EH (cell line): ENCODE results near the gene PHACTR3.

Experiments used
- DNase-seq: peaks from one replicate; pipeline ENCODE4 v3.0.0-alpha.2; 2015; ENCODE audit warnings: low read depth

The PHACTR3 gene

DNA sequence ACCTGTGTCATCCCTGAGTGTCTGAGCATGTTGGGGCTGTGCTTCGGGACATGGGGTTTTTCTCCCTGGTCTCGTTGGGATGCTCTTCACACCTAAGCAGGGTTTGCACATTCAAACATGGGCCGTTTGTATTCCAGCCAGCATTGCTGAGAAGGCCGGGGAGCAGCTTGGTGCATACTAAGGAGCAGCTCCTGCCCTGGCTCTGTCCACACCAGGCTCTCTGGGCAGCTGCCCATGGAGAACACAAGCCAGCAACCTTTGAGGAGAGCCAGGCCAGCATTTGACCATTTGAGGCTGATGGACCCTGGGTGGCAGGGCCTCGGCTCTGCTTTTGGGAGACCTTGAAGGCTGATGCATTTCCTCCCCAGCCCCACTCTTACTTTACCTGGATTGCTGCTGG is 92.1 kb downstream of the PHACTR3 start:
- no peak for DNase-seq

DNA sequence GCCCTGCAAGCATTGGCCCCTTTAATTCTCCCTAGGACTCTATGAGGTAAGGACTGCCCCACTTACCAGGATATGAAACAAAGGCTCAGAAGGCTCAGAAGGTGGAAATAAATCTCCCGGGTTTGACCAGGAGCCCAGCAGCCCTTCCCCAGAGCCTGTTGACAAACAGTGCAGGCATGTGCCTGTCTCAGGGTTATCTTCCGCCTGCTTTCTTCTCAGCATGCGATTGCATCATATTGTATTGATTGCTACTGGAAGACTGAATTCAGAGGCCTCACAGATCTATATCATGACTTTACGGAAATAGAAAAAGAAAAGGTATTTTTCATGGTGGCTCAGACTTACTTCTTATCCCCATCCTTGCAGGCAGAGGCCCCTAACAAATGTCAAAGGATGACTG is 92.7 kb downstream of the PHACTR3 start:
- no peak for DNase-seq

DNA sequence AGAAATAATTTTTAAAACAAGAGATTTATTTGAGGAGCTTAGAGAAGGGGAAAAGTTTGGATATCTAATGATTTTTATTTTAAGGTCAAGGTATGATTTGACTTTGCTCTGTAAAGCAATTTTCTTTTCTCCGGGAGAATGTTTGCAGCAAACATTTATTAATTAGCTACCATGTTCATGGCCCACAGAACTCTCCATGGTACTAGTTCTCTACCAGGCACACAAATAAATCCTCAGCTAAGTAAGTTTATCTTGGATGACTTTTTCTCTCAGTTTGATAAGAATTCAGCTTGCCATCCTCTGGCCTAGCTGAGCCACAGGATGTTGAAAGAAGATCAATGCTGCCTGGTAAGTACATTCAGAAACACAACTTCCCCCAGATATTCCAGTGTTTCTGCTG is 94.3 kb downstream of the PHACTR3 start:
- DNase-seq = no peak

DNA sequence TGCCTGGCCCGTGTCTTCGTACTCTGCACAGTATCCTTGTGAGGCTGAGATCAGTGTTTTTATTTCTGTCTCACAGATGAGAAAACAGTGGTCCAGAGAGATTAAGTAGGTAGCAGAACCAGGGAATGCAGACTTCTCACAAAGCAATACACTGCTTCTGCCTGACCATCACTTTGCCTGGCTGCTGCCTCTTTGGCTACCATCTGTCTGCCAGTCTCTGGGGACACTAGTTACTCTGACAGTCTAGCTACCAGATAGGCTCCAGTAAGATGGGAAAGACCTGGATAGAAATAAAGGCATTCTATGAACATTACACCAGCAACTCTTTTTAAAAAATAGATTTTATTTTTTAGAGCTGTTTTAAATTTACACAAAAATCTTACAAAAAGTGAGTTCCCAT is 96.9 kb downstream of the PHACTR3 start:
- no peak for DNase-seq

DNA sequence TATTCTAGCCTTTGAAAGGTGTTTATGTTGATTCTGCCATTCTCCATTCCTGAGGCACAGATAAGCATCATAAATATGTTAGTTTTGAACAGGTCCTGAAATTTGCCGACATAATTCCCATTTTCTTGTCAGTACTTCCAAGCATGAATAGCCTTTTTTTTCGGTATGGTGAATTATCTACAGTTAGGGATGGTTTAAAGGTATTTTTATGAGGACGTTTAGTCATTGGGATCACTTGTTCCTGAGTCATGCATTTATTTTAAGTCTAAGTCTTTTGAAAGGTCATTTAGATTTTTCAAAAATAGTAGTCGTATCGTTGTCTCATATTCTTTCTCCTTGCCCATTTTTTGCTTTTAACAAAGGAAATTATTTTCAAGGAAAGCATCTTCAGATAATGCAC is 98.7 kb downstream of the PHACTR3 start:
- DNase-seq = peak; percentile 5

DNA sequence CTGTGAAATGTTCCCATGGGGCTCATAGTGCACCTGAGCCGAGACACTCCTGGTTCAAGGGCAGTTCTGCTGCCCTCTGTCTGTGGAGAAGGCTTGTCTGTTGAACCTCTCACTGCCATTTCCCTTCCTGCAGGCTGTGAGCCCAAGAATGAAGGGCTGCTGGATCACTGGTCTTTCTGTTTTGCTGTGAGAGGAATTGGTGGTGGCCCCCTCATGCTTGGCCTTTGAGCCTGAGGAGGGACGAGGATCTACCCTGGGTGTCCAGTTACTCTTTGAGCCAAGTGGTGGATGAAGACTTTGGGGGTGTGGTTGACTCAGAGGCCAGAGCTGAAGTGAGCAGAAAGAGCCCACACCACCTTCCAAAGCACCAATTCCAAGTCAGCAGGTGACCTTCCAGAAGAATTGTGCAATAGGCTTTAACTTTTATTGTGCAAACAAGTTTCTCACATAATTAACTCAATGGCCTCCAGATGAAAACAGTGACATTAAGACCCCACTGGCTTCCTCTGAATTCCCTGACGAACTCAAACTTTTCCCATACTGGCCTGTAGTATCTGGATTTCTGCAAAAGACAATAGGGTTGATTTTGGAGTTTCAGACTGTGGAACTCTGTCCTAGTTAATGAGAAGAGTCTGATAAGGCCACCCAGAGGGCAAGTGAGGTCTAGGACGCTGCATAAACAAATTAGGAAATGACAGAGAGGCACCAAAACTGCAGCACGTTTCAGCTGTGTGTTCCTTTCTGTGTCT is 101.5 kb downstream of the PHACTR3 start:
- no peak for DNase-seq

DNA sequence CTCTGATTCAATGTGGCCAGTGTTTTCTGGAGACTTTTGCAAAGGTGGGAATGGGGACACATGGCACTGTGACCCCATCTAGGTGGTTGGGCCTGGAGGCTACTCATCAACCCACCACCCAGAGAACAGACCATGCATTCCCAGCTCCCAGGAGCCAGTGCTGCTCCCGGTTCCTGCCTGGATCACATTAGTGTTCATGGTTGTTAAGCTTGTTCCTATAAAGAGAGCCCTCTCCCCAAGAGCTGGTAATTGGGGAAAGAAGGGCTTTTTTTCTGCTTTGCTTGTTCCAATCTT is 102.0 kb downstream of the PHACTR3 start:
- DNase-seq = no peak

DNA sequence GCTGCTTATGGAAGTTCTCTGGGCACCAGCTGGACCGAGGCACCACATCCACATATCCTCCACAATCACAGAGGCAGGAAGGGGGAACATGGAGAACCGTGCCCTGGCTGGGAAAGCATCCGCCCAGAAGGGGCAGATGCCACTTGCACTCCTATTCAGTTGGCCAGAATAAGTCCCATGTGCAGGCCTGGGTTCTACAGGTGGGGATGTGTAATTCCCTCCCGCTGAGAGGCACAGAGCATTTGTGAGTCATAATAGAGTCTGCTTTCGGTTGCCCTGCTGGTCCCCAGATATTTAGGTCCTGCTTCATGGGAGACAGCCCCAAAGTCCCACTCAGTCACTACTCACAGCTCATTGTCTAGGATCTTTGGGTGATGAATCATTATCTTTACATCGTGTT is 104.0 kb downstream of the PHACTR3 start:
- DNase-seq = no peak

DNA sequence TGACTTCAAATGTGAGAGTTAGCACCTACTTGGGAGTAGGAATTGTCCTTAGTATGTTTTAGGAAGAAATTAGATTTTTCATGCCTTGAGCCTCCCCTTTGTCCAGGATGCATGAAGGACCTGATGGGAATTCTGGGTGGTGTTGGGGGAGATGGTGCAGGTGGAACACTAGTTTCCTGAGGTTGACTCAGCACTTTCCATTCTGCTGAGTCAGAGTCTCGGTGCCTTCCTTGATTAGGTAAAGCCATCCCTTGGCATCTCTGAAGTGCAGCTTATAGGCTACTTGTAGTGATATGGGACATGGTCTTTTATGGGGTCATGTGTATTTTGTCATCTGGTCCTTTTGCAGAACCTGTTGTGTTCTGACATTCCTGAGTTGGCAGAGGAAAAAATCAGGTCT is 105.3 kb downstream of the PHACTR3 start:
- DNase-seq = no peak

DNA sequence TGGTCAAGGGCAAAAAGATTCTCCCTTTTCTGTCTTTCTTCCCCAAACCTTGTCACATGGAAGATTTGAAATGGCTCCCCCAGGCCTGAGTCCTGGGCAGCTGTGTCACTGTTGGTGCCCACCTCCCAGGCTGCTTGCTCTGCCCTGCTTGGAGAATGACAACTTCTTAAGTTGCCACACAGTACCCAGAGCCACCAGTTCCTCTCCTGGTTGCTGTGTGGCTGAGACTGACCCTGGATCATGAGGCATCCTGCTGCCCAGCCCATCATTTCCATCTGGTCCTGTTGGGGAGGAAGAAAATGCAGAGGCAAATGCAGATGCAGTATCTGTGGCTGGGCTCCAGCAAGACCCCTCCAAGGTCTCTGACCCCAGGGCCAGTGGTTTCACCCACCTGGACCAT is 113.7 kb downstream of the PHACTR3 start:
- DNase-seq = no peak

DNA sequence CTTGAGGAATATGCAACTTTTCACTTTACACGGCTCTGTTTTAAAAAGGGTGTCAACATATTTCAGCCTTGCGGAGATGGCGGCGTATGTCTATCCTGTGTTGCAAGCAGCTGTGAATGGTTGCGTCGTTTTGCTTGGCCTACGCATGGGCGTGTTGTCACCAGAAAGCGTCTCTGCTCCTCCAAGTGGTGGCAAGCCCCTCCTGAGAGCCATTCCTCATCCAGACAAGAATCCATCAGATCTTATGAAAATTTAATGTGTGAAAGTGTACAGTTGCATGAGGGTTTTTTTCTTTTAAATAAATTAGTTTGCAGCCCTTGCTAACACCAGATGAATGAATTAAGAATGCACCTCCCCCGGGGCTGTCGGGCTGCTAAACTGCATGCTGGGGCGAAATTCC is 114.4 kb downstream of the PHACTR3 start:
- no peak for DNase-seq

DNA sequence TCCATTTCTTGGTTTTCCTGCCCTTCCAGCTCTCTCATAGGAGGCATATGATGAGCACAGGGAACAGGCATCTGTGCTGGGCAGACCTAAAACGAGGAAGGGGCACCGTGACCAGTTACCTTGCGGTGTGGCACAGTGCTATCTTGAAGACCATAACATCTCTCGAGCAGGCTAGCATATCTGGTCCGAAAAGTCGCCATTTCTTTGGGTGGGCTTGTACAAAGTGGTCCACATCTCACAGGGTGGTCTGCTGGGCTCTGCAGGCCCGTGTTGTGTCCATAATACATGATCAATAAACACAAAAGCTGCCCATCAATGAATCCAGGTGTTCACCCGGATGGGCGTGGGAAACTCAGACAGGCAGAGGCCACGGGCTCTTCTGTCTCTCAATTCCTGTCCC is 115.7 kb downstream of the PHACTR3 start:
- no peak for DNase-seq

DNA sequence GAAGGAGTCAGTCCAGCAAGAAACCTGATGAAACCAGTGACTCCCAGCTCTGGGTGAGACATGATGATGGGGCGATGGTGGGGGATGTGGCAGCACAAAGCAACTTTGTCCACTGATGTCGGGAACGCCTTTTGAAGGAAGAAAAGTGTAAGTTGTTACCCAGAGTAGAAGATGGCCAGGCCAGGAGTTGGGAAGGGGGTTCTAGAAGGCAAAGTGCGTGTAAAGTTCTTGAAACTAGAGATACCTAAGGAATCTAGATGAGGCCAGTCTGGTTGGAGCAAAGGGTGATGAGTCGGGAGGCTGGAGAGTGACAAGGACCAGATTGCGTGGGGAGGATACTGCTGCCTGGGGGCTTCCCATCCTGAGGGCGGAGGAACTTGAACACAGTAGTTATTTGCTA is 117.0 kb downstream of the PHACTR3 start:
- DNase-seq = no peak

DNA sequence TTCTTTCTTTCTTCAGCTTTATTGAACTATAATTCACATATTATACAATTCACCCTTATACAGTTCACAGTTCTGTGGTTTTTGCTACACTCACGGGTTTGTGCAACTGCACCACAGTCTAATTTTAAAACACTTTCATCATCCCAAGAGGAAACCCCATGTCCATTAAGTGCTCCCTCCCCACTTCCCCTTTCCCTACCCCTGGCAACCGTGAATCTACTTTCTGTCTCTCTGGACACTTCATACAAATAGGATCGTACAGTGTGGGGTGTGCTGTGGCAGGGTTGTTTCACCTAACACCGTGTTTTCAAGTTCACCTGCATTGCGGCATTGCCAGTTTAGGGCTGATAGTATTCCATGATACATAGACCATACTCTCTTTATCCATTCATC is 118.8 kb downstream of the PHACTR3 start:
- no peak for DNase-seq

DNA sequence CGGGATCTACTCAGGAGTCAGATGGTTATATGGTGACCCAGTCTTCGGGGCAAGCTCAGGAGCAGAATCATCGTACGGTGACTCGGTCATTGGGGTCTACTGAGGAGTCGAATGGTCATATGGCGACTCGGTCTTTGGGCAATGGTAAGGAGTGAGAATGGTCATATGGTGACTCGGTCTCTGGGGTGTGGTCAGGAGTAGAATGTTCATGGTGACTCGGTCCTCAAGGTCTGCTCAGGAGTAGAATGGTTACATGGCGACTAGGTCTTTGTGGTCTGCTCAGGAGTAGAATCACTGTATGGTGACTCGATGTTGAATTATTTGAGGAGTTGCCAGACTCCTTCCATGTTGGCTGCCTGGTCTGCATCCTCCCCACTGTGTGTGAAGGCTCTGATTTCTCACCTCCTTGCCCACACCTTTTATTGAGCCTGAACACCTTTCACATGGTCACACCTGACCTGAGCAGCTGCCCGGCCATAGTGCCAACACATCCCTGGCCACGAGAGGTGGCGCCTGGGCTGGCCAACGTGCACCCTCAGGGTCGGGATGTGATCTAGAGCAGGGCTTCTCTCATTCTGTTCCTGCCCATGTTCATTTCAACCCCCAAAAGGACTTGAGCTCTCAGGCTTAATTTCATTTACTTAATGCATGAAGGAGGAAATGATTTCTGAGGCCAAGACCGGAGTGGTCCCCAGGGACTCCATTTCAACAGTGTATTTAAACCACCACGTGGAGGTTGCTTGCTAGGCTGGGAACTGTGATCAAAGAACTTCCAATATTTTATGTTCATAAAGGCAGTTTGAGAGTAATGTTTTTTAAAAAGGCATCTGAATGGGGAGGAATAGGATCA is 119.5 kb downstream of the PHACTR3 start:
- no peak for DNase-seq

DNA sequence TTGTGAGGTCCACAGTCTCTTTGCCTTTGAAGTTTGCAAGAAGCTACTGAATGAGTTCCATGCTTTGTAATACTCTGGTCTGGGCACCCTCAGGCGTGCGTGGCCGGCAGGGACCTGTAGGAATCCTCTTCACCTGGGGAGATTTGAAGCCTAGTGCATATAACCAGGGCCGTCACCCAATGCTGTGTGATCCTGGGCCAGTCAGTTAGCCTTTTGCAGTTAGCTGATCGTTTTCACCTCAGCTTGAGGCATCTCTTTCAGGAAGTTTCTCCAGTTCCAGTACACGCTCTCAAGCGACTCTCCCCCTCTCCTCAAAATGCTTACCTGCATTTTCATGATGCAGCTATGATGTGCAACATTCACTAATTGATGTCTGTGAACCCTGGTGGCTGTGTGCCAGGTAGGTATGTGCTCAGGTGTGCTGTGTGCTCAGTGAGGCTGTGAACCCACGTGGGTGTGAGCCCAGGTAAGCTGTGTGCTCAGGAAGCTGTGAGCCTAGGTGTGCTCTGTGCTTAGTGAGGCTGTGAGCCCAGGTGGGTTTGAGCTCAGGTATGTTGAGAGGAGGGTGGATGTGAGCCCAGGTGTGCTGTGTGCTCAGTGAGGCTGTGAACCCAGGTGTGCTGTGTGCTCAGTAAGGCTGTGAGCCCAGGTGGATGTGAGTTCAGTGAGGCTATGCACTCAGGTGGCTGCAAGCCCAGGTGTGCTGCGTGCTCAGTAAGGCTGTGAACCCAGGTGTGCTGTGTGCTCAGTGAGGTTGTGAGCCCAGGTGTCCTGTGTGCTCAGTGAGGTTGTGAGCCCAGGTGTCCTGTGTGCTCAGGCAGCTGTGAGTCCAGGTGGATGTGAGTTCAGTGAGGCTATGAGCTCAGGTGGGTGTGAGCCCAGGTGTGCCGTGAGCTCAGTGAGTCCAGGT is 120.4 kb downstream of the PHACTR3 start:
- no peak for DNase-seq

DNA sequence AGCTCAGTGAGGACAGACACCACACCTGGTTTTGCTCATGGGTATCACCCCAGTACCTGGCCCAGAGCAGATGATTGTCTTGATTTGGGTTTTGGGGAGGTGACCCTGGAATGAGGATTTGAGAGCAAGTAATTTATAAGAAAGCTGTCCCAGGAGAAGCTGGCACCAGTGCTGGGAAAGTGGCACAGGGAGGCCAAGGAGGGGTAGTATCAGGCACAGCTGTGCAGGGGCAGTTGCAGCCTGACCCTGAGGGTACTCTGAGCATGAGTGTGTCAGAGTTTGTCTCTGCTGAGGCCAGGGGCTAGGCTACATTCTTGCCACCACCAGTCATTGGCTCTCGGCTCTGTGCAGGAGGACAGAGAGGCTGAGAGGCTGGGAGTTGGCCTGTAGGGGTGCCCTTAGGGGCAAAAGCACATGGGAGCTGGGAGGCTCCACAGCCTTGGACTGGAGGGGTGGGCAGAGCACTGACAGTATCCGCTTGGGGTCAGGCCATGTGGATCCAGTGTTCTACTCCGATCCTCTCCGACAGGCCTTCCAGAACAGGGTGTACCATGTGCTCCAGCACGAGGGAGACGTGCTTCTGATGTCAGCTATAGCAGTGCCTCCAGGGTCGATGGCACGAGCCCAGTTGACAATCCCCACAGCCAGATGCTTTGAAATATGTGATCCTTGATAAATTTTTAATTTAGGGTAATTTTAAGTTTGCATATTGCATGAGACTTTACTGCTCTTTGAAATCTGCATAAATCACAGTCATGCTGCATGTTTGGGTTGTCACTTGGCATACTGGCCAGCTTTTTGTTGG is 121.3 kb downstream of the PHACTR3 start:
- DNase-seq = no peak

DNA sequence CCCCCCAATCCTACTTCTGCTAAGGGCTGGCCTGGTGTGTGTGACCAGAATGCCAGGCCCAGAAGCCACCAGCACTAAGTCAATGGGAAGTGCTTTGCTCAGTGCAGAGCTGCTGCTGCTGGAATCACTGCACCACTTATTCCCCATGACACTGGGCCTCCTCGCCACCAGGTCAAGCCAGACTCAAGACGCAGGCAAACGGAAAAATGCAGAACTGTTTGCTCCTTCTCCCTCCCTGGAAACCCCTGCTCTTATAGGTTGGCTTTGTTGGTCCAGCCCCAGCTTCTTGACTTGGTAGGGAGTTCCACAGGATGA is 121.9 kb downstream of the PHACTR3 start:
- no peak for DNase-seq

DNA sequence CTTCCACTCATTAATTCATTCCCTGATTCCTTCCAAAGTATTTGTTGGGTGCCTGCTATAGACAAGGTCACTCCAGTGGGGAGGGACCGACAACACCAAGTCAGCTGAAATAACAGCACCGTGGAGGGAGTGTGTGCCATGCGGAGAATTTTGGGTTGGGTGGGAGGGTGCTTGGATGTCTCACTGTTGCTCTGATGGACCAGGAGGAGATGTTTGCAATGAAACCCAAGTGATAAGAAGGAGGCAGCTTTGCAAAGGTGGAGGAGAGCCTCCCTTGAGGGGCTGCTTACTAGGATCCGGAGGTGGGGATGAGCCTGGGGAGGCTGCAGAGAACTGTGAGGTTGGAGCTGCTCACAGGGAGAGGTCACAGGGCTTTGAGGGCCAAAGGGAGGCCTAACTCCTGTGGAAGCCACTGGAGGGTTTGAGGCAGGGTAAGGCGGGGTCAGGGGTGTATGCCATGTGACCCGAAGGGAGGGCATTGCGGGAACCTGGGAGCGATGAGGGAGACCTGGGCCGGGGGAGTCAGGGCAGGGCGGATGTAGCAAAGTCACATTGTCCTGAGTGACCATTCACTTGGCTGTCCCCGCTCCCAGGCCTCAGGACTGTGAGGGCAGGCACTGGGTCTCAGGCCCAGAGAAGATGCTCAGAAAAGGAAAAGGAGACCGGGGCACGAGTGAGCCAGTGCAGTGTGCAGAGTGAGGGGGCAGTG is 124.5 kb downstream of the PHACTR3 start:
- DNase-seq = no peak

DNA sequence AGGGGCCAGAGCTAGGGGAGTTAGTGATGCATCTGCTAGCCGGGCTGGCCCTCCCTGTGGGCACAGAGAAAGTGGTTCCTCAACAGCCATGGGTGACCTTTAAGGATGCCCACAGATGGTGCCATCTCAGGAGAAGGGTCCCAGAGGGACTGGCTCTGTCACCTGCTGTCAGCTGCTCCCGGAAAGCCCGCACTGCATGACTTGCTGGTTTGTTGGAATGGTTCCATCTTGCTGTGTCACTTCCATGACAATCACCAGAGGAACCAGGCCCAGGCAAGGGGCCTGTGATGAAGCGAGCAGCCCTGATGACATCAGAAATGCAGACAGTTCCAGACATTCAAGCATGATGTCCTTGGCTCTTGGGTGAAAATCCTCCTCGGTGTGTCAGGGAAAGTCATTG is 125.2 kb downstream of the PHACTR3 start:
- DNase-seq = no peak

DNA sequence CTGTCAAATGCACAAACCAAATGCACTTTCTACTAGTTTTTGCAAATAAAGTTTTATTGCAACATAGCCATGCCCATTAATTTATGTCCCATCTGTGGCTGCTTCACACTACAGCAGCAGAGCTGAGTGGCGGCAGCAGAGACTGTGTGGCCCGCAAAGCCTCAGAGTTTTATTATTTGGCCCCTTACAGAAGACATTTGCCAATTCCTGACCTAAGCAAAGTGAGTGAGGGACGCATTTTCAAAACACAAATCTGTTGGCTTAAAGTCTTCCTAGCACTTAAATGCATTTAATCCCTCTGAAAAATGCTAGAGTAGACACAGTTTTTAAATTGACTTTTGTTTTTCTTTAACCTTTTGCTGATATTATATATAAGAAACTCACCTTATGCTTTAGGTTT is 126.4 kb downstream of the PHACTR3 start:
- no peak for DNase-seq

DNA sequence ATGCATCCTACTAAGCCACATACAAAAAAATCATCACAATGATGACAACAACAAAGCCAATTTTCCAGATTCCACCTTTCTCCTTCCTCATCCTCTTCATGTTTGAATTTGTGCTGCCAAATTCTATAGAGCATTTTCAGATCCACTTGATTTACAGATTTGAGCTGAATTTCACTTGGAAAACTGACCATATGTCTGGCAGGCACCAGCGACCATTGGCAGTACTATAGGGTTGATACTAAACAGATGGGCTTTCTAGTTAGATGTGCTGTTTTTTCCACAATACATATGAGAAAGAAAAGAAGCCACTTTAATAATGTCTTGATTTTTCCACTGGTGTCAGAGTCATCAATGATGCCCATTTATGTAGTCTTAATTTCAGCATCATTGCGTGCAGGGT is 127.0 kb downstream of the PHACTR3 start:
- DNase-seq = no peak
